Kidney (tissue), 14 donors: Measurements from ENCODE around the gene POR. TPM values are rescaled to one million over a fixed set of nuclear protein-coding genes. Genes with fewer than 3 reads are reported as not detected.

ENCODE experiments used
- DNase-seq, 5 donors: peaks; one replicate each; pipeline ENCODE4 v3.0.0-alpha.2; 2013 to 2020
- FAIRE-seq: peaks from 2 replicates; lab custom pipeline; 2012; peaks lifted over from hg19 to GRCh38; lab: Jason Lieb, UNC
- H3K27ac ChIP-seq, 2 donors: one replicate each; pipeline ENCODE4 v1.7.0; 2013; ENCODE audit warnings: low read depth in 2 of 2, low read length in 2 of 2, inconsistent platforms in 1 of 2
- H3K27me3 ChIP-seq: one replicate; pipeline ENCODE4 v1.7.1; 2013; ENCODE audit warnings: low read length, inconsistent platforms; ENCODE audit not compliant: control insufficient read depth, insufficient read depth
- H3K36me3 ChIP-seq, 3 donors: one replicate each; pipeline versions ENCODE4 v1.7.0 to v1.7.1; 2013; ENCODE audit warnings: low read length in 3 of 3, control low read depth in 1 of 3, inconsistent platforms in 1 of 3; ENCODE audit not compliant: insufficient read depth in 3 of 3, control insufficient read depth in 2 of 3
- H3K4me1 ChIP-seq, 3 donors: one replicate each; pipeline versions ENCODE4 v1.7.0 to v1.7.1; 2013; ENCODE audit warnings: low read length in 3 of 3, inconsistent platforms in 1 of 3, low read depth in 1 of 3; ENCODE audit not compliant: control insufficient read depth in 2 of 3, insufficient read depth in 2 of 3
- H3K4me3 ChIP-seq, 3 donors: one replicate each; pipeline versions ENCODE4 v1.7.0 to v1.8.1; 2013; ENCODE audit warnings: low read length in 3 of 3, control low read depth in 1 of 3, inconsistent platforms in 1 of 3
- H3K9ac ChIP-seq, 3 donors: one replicate each; pipeline versions ENCODE4 v1.7.0 to v1.7.1; 2013; ENCODE audit warnings: low read length in 3 of 3, control low read depth in 1 of 3, inconsistent platforms in 1 of 3
- H3K9me3 ChIP-seq, 3 donors: one replicate each; pipeline versions ENCODE4 v1.7.0 to v1.7.1; 2013; ENCODE audit warnings: low read length in 3 of 3, control low read depth in 1 of 3, inconsistent platforms in 1 of 3; ENCODE audit not compliant: control insufficient read depth in 2 of 3, insufficient read depth in 1 of 3
- intact Hi-C: fragments of 100-400 bp; cut with DNase I; formaldehyde crosslinking; loops from one replicate; pipeline ENCODE4 v1.11.1; 2022
- polyA plus RNA-seq: library from polyadenylated mRNA; stranded (reverse); fragments of 350-450 nt; fragmentation: Illumina TruSeq; extraction: RNeasy Lipid Tissue Mini Kit (QIAGEN cat#74804); gene quantifications from one replicate; pipeline ENCODE4 v1.2.3, GENCODE V29; 2014; ENCODE audit warnings: low read depth, low replicate concordance; ENCODE audit not compliant: insufficient read depth
- total RNA-seq: library from RNA; stranded (reverse); fragmentation: NEBNext Ultra II Directional; extraction: Animal tissue kit (Norgen Biotek cat#: 25700); gene quantifications from one replicate; pipeline ENCODE4 v1.2.1, GENCODE V29; 2021
- TF ChIP-seq, protein P1 (sequence below): IDR thresholded peaks from 3 replicates; pipeline ENCODE4 v1.5.1; 2012; ENCODE audit warnings: mild to moderate bottlenecking, moderate library complexity, borderline replicate concordance; ENCODE audit not compliant: insufficient read depth; ENCODE audit errors: extremely low read depth
- donor health status: control.
- donor health status: control.
- donor health status: control.
- donor health status: control.
- donor health status: control.
- donor health status: DM: yes; HTN: yes; CAD: no.
- donor health status: Normal renal cell carcinoma (clear cell type).

The POR gene
- total and polyA plus RNA-seq, 2 donors from 2014 or later = 122 to 130 TPM

DNA sequence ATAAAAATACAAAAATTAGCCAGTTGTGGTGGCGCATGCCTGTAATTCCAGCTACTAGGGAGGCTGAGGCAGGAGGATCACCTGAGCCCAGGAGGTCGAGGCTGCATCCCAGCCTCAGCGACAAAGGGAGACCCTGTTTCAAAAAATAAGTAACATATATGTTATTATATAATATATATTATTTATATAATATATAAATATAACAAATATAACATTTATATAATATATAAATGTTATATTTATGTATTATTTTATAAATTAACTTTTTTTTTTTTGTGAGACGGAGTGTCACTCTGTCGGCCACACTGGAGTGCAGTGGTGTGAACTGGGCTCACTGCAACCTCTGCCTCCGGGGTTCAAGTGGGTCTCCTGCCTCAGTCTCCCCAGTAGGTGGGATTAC is 1.5 kb upstream of the POR start:
- H3K36me3 ChIP-seq = no peaks in the 10 kb centered on the region
- FAIRE-seq (no peak), DNase-seq (no peak)
- intact Hi-C loops = no loop called here
- H3K27me3 ChIP-seq = no peaks in the 10 kb centered on the region
- H3K9ac ChIP-seq = no peak overlapping the region
- no peak overlapping the region for H3K27ac ChIP-seq
- TF ChIP-seq, protein P1, sequence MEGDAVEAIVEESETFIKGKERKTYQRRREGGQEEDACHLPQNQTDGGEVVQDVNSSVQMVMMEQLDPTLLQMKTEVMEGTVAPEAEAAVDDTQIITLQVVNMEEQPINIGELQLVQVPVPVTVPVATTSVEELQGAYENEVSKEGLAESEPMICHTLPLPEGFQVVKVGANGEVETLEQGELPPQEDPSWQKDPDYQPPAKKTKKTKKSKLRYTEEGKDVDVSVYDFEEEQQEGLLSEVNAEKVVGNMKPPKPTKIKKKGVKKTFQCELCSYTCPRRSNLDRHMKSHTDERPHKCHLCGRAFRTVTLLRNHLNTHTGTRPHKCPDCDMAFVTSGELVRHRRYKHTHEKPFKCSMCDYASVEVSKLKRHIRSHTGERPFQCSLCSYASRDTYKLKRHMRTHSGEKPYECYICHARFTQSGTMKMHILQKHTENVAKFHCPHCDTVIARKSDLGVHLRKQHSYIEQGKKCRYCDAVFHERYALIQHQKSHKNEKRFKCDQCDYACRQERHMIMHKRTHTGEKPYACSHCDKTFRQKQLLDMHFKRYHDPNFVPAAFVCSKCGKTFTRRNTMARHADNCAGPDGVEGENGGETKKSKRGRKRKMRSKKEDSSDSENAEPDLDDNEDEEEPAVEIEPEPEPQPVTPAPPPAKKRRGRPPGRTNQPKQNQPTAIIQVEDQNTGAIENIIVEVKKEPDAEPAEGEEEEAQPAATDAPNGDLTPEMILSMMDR = no peak
- H3K9me3 ChIP-seq = no peaks in the 10 kb centered on the region
- peaks cover 0 to 6% (median 2%) of the 10 kb centered on the region in 3 donors for H3K4me1 ChIP-seq
- no peak overlapping the region for H3K4me3 ChIP-seq

DNA sequence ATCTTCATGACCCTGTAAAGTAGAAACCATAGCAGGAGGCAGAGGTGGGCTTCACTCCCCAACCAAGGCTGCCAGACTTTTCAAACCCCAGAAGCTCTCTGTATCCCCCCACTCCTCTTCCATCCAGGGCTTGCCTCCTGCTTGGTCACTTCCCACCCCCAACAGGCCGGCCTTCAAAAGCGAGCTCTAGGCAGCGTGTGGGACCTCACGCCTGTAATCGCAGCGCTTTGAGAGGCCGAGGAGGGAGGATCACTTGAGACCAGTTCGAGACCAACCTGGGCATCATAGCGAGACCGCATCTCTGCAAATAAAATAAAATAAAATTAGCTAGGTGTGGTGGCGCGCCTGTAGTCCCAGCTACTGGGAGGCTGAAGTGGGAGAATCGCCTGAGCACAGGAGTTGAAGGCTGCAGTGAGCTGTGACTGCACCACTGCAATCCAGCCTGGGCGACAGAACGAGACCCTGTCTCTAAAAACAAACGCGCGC is 743 bp upstream of the POR start:
- TF ChIP-seq, protein P1 = no peak
- no peak for FAIRE-seq

DNA sequence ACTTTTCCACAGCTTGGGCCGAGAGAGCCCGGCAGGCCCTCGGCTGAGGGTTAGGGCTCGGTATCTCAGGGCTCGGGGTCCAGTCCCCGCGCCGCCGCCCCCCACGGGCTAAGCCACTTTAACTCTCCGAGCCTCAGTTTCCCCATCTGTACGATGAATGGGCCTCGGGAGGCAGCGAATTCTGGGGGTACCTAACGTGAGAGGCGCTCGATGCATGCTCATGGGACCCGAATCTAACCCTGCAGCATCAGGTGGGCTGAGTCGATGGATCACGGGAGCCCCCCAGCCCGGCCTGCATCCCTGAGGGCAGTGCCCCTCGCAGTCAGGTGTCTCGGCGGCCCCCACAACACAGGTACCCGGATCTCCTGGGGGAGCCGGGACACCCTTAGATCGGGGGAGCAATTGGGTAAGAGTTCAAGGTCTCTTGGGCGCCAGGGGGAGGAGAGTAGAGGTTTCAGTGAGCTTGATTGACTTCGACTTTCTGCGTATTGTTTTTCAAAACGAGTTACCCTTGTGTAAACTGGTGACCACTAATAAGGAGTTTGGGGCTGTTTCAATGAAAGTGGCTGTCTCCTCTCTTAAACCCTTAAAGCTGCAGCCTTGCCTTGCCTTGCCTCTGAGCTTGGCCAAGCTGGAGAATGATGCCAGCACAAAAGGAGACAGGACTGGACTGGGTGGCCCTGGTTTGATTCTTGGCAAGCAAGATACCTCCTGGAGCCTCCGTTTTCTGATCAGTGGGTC is 631 bp downstream of the POR start:
- peak in 3 of 5 donors; percentile 36 to 82 (median 53) for DNase-seq
- Histone ChIP-seq H3K9ac (peak overlapping the region; percentile 41 to 88 (median 57)), H3K4me3 (peak overlapping the region; percentile 75 to 92 (median 83)), H3K4me1 (peaks cover 0 to 6% (median 6%) of the 10 kb centered on the region in 3 donors), H3K27ac (peak overlapping the region; percentile 91 to 96), H3K27me3 (no peaks in the 10 kb centered on the region), H3K9me3 (no peaks in the 10 kb centered on the region), H3K36me3 (no peaks in the 10 kb centered on the region)
- FAIRE-seq = no peak
- TF ChIP-seq, protein P1 = no peak
- intact Hi-C loops = loop anchor here (5.0 kb wide), 1 partner anchor 42 kb away; no protein-coding TSS in a partner anchor

More for the DNA sequence above, 743 bp upstream of the POR start:
- Histone ChIP-seq H3K9me3 (no peaks in the 10 kb centered on the region), H3K9ac (peak overlapping the region; percentile 68 to 95 (median 68)), H3K36me3 (no peaks in the 10 kb centered on the region), H3K27me3 (no peaks in the 10 kb centered on the region), H3K27ac (peak overlapping the region; percentile 91 to 96), H3K4me3 (peak overlapping the region; percentile 71 to 95 (median 73)), H3K4me1 (peaks cover 0 to 6% (median 5%) of the 10 kb centered on the region in 3 donors)
- DNase-seq = no peak
- intact Hi-C loops = no loop called here
